ENCODE data around the gene ANLN.

ANLN gene, protein sequence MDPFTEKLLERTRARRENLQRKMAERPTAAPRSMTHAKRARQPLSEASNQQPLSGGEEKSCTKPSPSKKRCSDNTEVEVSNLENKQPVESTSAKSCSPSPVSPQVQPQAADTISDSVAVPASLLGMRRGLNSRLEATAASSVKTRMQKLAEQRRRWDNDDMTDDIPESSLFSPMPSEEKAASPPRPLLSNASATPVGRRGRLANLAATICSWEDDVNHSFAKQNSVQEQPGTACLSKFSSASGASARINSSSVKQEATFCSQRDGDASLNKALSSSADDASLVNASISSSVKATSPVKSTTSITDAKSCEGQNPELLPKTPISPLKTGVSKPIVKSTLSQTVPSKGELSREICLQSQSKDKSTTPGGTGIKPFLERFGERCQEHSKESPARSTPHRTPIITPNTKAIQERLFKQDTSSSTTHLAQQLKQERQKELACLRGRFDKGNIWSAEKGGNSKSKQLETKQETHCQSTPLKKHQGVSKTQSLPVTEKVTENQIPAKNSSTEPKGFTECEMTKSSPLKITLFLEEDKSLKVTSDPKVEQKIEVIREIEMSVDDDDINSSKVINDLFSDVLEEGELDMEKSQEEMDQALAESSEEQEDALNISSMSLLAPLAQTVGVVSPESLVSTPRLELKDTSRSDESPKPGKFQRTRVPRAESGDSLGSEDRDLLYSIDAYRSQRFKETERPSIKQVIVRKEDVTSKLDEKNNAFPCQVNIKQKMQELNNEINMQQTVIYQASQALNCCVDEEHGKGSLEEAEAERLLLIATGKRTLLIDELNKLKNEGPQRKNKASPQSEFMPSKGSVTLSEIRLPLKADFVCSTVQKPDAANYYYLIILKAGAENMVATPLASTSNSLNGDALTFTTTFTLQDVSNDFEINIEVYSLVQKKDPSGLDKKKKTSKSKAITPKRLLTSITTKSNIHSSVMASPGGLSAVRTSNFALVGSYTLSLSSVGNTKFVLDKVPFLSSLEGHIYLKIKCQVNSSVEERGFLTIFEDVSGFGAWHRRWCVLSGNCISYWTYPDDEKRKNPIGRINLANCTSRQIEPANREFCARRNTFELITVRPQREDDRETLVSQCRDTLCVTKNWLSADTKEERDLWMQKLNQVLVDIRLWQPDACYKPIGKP

DNA sequence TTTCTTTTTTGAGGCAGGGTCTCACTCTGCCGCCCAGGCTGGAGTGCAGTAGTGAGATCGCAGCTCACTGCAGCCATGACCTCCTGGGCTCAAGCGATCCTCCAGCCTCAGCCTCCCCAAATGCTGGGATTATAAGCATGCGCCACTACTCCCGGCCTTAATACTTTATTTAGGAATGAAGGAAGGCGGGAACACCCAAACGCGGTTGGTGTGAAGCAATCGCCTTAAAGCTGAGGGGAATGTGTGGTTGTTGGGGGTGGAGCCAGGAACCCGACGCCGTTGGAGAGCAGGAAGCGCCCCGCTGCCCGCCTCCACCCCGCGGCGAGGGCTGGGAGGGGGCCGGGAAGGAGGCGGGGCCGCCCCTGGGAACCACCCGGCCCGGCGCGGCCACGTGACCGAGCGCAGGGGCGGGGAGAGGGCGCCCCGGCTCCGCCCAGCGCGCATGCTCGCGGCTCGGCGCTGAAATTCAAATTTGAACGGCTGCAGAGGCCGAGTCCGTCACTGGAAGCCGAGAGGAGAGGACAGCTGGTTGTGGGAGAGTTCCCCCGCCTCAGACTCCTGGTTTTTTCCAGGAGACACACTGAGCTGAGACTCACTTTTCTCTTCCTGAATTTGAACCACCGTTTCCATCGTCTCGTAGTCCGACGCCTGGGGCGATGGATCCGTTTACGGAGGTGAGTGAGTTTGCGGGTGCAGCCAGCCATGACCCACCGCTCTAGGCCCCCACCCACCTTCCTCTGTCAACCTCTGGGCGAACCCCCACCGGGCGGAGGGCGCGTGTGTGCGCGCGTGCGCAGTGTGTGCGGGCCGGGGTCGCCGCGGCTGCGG is at the start of gene ANLN:
ANLN (plus strand) TSS at position 492 of the 828 bp plus-strand sequence; CDS start at position 657, 165 bp downstream.
- peak; percentile 31 for DNase-seq (ENCODE audit: low read depth)
- H3K4me3 ChIP-seq (ENCODE audit: low read depth, low read length): peak within 1 kb of the TSS; percentile 88
- TF ChIP-seq CTCF (IDR thresholded peaks at IDR 0.05; ENCODE audit: low read depth, low read length, missing control alignments): no peak

DNA sequence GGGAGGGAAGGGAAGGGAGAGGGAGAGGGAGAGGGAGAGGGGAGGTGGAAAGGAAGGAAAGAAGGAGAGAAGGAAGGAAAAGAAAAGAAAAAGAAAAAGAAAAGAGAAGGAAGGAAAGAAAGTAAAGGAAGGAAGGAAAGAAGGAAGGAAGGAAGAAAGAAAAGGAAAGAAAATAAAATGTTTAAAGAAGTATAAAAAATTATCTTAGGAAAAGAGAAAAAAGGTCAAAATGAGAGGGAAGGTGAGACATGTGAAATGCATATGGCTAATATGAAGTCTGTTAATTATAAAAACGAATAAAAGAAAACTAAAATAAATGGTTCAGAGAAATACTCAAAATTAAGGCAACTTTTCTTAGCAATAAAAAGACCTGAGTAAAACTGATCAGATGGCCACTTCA is 46.1 kb upstream of the ANLN start:
- no peak for DNase-seq (ENCODE audit: low read depth)
- TF ChIP-seq CTCF (IDR thresholded peaks at IDR 0.05; ENCODE audit: low read depth, low read length, missing control alignments): no peak
- H3K4me3 ChIP-seq (ENCODE audit: low read depth, low read length): no peak overlapping the region

GRCh38 chr7:36344622-36345021 is 45.0 kb upstream of the ANLN start:
- no peak for TF ChIP-seq CTCF (IDR thresholded peaks at IDR 0.05; ENCODE audit: low read depth, low read length, missing control alignments)
- DNase-seq (ENCODE audit: low read depth): no peak
- no peak overlapping the region for H3K4me3 ChIP-seq (ENCODE audit: low read depth, low read length)

- DNase-seq (ENCODE audit: low read depth): no peak
- no peak for TF ChIP-seq CTCF (IDR thresholded peaks at IDR 0.05; ENCODE audit: low read depth, low read length, missing control alignments)
- no peak overlapping the region for H3K4me3 ChIP-seq (ENCODE audit: low read depth, low read length)
Observed at GRCh38 chr7:36346260-36346831, 43.3 kb upstream of the ANLN start.

DNA sequence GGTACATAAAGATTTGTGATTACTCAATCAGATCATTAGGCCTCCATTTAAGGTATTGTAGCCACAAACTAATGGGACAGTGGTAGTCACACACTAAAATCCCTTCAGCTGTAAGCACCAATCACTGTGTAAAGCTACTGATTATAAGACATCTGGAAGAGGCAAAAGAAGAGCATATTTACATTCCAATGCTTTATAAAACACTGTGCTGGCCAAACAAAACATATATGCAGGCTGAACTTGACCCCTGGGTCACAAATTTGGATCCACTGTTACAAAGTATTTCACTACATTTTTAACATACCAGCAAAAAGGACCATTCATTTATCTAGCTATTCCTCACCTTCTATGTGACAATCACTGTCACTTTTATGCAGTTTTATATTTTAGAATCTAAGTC is 41.4 kb upstream of the ANLN start:
- DNase-seq (ENCODE audit: low read depth): no peak
- no peak for TF ChIP-seq CTCF (IDR thresholded peaks at IDR 0.05; ENCODE audit: low read depth, low read length, missing control alignments)
- no peak overlapping the region for H3K4me3 ChIP-seq (ENCODE audit: low read depth, low read length)

DNA sequence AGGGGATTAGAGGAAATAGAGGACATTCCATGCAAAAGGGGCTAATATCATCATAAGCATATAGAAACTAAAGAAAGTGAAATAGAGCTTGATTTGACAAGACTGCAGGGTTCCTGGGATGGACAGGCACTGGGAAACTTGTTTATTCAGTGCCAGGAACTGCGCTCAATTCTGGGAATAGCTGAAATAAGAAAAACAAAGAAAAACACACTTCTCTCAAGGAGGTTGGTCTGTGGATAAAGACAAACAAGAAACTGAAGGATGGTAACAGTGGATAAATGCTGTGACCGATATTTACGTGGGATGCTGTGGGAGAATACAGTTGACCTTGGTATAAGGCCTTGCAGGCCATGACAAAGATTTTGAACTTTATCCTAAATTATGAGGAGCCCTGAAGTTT is 40.9 kb upstream of the ANLN start:
- no peak overlapping the region for H3K4me3 ChIP-seq (ENCODE audit: low read depth, low read length)
- DNase-seq (ENCODE audit: low read depth): no peak
- TF ChIP-seq CTCF (IDR thresholded peaks at IDR 0.05; ENCODE audit: low read depth, low read length, missing control alignments): no peak
